ENCODE measurements around the gene GAGE12H.
"Not testable (repeated sequence)": the region's sequence is repeated elsewhere in the genome, so short reads cannot be mapped to it uniquely, and the experiment has no call there.

DNA sequence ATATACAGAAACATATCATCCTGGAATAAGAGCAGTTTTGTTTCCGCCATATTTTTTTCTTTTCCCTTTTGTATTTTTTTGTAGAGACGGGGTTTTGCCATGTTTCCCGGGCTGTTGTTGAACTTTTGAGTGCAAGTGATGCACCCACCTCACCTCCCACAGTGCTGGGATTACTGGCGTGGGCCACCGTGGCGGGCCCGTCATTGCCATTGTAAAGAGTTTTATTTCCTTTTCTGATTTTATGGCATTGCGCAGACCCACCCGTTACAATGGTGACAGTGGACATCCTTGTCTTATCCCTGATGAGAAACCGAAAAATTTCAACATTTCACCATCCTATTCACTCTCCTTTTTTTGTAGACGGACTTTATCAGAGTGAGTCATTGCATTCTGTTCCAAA, 11.0 kb upstream of the GAGE12H start:
- TF ChIP-seq, protein P1, sequence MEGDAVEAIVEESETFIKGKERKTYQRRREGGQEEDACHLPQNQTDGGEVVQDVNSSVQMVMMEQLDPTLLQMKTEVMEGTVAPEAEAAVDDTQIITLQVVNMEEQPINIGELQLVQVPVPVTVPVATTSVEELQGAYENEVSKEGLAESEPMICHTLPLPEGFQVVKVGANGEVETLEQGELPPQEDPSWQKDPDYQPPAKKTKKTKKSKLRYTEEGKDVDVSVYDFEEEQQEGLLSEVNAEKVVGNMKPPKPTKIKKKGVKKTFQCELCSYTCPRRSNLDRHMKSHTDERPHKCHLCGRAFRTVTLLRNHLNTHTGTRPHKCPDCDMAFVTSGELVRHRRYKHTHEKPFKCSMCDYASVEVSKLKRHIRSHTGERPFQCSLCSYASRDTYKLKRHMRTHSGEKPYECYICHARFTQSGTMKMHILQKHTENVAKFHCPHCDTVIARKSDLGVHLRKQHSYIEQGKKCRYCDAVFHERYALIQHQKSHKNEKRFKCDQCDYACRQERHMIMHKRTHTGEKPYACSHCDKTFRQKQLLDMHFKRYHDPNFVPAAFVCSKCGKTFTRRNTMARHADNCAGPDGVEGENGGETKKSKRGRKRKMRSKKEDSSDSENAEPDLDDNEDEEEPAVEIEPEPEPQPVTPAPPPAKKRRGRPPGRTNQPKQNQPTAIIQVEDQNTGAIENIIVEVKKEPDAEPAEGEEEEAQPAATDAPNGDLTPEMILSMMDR (IDR thresholded peaks at IDR 0.05; ENCODE audit: insufficient read depth, low read length, poor library complexity, severe bottlenecking): not testable (repeated sequence)
- TF ChIP-seq EZH2phosphoT487 (conservative IDR thresholded peaks at IDR 0.05; ENCODE audit: low read length): not testable (repeated sequence)
